Stimulated activated CD8-positive, alpha-beta memory T cell treated with anti-CD3 and anti-CD28 coated beads, Interleukin-12 subunit alpha, Interleukin-12 subunit beta, amount 100 ng/mL, for 24 hours (primary cell): ENCODE data around the gene CACNA1D.

Source experiments
- DNase-seq: peaks from one replicate; pipeline ENCODE4 v3.0.0-alpha.2; 2020; ENCODE audit errors: extremely low read depth

Gene CACNA1D

GRCh38 chr3:53805463-53806159, 311.2 kb downstream of the CACNA1D start:
- no peak for DNase-seq

DNA sequence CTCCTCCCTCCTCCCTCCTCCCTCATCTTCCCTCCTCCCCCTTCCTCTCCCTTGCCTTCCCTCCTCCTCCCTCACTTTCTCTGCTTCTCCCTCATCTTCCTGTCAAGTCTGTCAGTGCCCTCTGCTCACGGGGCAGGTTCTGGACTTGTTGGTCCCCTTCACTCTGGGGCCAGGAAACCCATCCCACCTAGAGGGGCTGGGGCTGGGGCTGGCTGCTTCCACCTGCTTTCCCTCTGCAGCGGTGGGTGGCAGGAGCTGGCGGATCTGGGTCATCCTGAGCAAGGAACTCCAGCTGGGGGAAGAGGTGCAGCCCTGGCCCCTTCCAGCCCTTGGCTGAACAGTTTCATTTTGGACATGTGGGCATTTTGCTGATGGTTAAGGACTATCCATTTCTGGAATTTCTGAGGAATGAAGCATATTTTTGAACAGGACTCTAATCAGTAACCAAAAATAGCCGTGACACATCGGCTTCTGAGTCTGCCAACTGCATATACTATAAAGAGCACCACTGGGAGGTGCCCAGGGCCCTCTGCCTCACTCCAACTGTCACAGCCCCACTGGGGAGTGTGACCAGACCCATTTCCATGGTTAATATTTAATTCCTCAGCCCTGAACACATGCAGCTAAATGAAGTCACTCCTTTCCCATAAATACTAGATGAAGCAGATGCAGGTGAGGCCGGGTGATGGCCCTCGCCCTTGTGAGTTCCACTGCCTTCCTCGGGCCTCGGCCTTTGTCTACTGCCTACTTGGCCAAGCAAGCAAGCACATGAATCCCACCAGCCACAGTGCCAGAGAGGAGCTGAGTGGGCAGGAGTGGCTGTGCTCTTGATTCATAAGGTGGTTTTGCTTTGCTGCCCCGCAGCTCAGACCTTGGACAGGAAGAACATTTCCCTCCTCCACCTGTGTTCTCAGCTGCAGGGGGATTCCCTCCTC, 312.0 kb downstream of the CACNA1D start:
- no peak for DNase-seq

DNA sequence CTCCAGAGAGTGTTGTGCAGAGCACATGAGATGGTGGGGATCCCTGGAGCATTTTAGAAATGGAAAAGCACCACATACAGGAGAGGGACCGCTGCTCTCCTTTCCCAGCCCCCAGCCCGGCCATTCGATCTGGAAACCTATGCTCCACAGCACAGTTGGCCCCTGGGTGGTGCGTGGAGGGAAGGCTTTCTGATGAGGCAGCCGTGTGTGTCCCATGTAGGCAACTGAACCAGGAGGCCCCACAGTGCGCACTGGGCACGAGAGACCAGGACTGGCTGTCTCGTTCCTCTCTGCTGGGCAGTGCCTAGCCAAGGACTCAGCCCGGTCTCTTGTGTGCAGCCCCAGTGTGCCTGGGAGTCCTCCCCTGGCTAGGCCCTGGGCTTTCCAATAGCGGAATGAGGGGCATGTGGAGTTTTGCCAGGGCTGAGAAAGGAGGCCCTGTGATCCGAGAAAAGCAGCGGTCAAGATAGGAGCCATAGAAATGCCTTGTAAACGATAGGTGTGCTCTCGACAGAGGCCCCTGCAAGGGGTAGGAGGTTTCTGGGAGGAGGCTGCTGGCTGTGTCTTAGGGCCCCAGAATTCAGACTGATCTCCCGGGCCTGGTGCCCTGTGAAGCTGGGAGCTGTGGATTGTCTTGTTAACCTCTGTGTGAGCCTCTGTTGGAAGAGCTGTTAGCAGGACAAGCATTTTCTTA, 312.9 kb downstream of the CACNA1D start:
- no peak for DNase-seq

GRCh38 chr3:53808496-53808895, 314.1 kb downstream of the CACNA1D start:
- no peak for DNase-seq

GRCh38 chr3:53809267-53809666, 314.9 kb downstream of the CACNA1D start:
- no peak for DNase-seq

DNA sequence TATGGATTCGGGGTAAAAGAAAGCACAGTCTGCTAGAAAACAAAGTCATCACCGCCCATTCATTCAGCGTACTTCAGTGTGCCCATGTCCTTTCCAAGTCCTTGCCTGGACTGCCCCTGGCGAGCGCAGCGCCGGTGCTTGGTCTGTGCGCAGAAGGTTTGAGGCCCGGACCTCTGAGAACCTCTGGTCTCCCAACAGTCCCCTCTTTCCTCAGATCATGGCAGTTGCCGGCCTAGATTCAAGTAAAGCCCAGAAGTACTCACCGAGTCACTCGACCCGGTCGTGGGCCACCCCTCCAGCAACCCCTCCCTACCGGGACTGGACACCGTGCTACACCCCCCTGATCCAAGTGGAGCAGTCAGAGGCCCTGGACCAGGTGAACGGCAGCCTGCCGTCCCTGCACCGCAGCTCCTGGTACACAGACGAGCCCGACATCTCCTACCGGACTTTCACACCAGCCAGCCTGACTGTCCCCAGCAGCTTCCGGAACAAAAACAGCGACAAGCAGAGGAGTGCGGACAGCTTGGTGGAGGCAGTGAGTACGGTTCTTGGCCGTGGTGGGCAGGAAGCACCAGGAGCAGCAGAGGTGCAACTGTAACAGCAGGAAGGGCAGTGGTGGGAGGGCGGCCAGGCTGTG, 315.5 kb downstream of the CACNA1D start:
- no peak for DNase-seq

DNA sequence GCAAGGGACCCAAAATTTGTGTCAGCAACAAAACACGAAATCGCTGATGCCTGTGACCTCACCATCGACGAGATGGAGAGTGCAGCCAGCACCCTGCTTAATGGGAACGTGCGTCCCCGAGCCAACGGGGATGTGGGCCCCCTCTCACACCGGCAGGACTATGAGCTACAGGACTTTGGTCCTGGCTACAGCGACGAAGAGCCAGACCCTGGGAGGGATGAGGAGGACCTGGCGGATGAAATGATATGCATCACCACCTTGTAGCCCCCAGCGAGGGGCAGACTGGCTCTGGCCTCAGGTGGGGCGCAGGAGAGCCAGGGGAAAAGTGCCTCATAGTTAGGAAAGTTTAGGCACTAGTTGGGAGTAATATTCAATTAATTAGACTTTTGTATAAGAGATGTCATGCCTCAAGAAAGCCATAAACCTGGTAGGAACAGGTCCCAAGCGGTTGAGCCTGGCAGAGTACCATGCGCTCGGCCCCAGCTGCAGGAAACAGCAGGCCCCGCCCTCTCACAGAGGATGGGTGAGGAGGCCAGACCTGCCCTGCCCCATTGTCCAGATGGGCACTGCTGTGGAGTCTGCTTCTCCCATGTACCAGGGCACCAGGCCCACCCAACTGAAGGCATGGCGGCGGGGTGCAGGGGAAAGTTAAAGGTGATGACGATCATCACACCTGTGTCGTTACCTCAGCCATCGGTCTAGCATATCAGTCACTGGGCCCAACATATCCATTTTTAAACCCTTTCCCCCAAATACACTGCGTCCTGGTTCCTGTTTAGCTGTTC, 316.9 kb downstream of the CACNA1D start:
- no peak for DNase-seq

DNA sequence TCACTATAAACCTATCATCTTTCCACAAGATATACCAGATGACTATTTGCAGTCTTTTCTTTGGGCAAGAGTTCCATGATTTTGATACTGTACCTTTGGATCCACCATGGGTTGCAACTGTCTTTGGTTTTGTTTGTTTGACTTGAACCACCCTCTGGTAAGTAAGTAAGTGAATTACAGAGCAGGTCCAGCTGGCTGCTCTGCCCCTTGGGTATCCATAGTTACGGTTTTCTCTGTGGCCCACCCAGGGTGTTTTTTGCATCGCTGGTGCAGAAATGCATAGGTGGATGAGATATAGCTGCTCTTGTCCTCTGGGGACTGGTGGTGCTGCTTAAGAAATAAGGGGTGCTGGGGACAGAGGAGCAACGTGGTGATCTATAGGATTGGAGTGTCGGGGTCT, 318.0 kb downstream of the CACNA1D start:
- no peak for DNase-seq

- DNase-seq, result no peak
Measured at GRCh38 chr3:53813229-53813628, 318.8 kb downstream of the CACNA1D start.

DNA sequence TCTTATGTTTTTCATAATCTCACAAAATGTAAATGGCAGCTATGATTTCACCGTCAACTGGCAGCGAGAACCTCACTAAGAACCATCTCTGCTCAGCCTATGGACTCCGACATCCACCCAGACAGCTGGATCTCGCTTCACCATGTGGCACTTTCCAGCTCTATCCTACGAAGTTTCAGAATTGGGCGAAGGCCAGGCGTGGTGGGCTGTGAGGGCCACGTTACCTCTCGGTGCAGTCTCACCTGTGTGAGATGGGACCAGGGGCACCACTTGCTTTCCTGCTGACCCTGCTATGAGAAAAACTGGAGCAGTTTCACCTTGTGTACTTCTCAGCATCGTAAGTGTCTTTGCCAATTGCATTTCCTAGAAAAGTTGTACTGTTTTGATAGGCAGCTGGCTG, 319.5 kb downstream of the CACNA1D start:
- DNase-seq, result no peak

GRCh38 chr3:53815067-53815466, 320.7 kb downstream of the CACNA1D start:
- DNase-seq, result no peak

- DNase-seq, result no peak
Measured at GRCh38 chr3:53815651-53816050, 321.2 kb downstream of the CACNA1D start.

DNA sequence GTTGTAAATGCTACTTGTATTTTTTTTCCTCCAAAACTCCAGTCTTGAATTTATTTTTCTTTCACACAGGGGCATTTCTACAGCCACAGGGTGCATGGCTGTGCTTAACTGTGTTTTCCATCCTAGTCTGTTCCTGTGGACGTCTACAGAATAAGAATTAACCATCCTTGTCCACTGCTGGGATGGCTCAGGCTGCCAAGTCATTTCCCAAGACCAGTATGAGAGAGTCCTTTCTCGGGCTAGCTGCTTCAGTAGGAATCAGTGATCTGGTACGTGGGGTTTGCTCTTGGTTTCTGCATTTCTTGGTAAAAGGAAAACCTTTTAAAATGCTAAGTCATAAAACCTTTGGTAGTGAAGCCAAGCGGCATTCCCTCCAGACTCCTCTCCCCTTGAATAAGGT, 322.0 kb downstream of the CACNA1D start:
- no peak for DNase-seq

DNA sequence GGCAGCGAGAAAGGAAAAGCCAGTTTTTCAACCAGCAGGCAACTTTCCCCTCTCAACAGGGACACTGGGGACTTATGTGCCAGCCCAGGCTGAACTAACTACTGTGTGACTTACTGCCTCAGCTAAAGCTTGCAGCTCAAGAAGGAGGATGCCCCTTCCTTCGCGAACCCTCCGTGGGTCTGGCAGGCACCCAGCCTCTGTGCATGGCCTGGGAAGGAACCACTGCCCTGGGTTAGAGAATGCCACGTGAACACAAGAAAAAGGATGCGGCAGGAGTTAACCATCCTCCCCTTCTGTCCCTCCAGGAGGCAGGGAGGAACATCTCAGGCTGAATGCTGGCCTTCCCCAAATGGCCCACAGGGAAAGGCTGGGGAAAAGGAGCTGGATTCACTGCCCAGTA, 322.8 kb downstream of the CACNA1D start:
- no peak for DNase-seq

DNA sequence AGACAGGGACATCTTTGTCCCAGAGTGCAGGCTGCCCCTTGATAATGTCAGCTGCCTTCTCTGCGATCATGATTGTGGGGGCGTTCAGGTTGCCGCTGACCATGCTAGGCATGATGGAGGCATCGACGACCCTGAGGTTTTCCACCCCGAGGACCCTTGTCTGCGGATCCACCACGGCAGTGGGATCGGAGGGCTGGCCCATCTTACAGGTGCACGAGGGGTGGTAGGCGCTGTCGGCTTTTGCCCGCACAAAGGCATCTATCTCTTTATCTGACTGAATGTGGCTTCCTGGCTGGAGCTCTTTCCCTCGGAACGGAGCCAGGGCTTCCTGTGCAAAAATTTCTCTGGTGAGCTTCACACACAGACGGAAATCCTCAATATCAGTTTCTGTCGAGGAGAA, 323.4 kb downstream of the CACNA1D start:
- no peak for DNase-seq

GRCh38 chr3:53818221-53819162, 324.1 kb downstream of the CACNA1D start:
- no peak for DNase-seq

- no peak for DNase-seq
Measured at GRCh38 chr3:53819163-53819868, 324.9 kb downstream of the CACNA1D start.

GRCh38 chr3:53820084-53820483, 325.7 kb downstream of the CACNA1D start:
- no peak for DNase-seq
